SK-N-MC (cell line): ENCODE measurements around the gene ATF6B.

Source experiments
- DNase-seq: peaks from one replicate; pipeline ENCODE4 v3.0.0-alpha.2; 2011; ENCODE audit warnings: low read depth, low spot score
- H3K27ac ChIP-seq: fragments of 200-600 bp; sonication (generic); 2 replicates; pipeline ENCODE4 v1.5.1; 2016; ENCODE audit warnings: mixed run types
- H3K36me3 ChIP-seq: fragments of 200-600 bp; sonication (generic); 2 replicates; pipeline ENCODE4 v1.6.1; 2017; ENCODE audit warnings: antibody characterized with exemption, low read length, mixed read lengths; ENCODE audit not compliant: insufficient read depth
- H3K4me3 ChIP-seq: fragments of 200-600 bp; sonication (generic); 2 replicates; pipeline ENCODE4 v1.5.1; 2016
- H3K9ac ChIP-seq: fragments of 200-600 bp; sonication (generic); 2 replicates; pipeline ENCODE4 v1.8.0; 2017; ENCODE audit warnings: mixed run types, mixed read lengths; ENCODE audit not compliant: insufficient read length
- H3K9me3 ChIP-seq: fragments of 200-600 bp; sonication (generic); 2 replicates; pipeline ENCODE4 v1.6.1; 2017; ENCODE audit warnings: low read depth, mild to moderate bottlenecking, antibody characterized with exemption, low read length, moderate library complexity, mixed read lengths
- EZH2 ChIP-seq: fragments of 200-600 bp; sonication (generic); IDR thresholded peaks from one replicate; pipeline ENCODE4 v1.6.1; 2017; ENCODE audit warnings: antibody characterized with exemption
- FOXP2 ChIP-seq: optimal IDR thresholded peaks from 2 replicates; pipeline ENCODE3; 2011; ENCODE audit warnings: mild to moderate bottlenecking, moderate library complexity; ENCODE audit not compliant: insufficient read depth; ENCODE audit errors: extremely low read length, control extremely low read depth
- POLR2AphosphoS5 ChIP-seq: IDR thresholded peaks from 2 replicates; pipeline ENCODE4 v1.6.1; 2012; ENCODE audit warnings: mild to moderate bottlenecking, low read depth, low read length, borderline replicate concordance

The ATF6B gene

DNA sequence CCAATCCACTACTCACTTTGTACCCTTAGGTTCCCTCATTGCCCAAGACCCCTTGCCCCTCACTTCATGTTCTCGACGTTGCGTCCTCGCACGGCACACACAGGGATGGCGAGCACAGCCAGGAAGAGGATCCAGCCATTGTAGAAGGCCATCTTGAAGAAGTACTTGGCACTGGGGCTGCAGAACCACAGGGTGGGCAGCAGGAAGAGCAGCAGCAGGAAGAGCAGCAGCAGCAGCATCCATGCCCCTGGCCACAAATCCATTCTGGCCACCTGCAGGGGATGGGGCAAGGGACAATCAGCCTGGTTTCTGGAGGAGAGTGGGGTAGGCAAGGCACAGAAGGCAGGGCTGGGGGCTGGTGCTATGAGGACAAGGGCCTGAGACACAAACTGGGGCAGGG is 43.2 kb upstream of the ATF6B start:
- H3K9me3 ChIP-seq, result no peaks in the 10 kb centered on the region
- no peak for DNase-seq
- no peak overlapping the region for H3K9ac ChIP-seq
- no peak overlapping the region for H3K27ac ChIP-seq
- TF ChIP-seq FOXP2 (no peak), POLR2AphosphoS5 (no peak), EZH2 (no peak)
- peaks cover 45% of the 10 kb centered on the region for H3K36me3 ChIP-seq
- H3K4me3 ChIP-seq, result no peak overlapping the region

DNA sequence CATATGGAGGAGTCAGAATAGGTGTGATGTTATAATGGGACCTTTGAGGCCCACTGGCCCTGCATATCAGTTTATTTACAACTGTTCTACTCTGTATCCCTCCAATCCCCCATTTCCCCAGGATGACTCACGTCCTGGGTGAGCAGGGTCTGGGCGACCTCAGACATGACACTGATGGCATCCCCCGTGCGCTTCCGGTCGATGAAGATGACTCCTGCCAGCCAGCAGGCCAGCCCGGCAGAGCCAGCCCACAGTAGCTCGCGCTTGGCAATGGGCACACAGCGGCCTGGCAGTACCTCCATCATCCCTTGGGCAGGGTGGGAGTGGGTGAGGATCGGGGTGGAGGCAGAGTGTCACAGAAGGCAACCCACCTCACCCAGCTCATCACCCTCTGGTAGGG is 42.2 kb upstream of the ATF6B start:
- H3K4me3 ChIP-seq, result no peak overlapping the region
- no peaks in the 10 kb centered on the region for H3K9me3 ChIP-seq
- no peak for TF ChIP-seq EZH2
- TF ChIP-seq POLR2AphosphoS5, result no peak
- TF ChIP-seq FOXP2, result no peak
- H3K27ac ChIP-seq, result no peak overlapping the region
- H3K9ac ChIP-seq, result no peak overlapping the region
- peaks cover 45% of the 10 kb centered on the region for H3K36me3 ChIP-seq
- DNase-seq, result no peak

DNA sequence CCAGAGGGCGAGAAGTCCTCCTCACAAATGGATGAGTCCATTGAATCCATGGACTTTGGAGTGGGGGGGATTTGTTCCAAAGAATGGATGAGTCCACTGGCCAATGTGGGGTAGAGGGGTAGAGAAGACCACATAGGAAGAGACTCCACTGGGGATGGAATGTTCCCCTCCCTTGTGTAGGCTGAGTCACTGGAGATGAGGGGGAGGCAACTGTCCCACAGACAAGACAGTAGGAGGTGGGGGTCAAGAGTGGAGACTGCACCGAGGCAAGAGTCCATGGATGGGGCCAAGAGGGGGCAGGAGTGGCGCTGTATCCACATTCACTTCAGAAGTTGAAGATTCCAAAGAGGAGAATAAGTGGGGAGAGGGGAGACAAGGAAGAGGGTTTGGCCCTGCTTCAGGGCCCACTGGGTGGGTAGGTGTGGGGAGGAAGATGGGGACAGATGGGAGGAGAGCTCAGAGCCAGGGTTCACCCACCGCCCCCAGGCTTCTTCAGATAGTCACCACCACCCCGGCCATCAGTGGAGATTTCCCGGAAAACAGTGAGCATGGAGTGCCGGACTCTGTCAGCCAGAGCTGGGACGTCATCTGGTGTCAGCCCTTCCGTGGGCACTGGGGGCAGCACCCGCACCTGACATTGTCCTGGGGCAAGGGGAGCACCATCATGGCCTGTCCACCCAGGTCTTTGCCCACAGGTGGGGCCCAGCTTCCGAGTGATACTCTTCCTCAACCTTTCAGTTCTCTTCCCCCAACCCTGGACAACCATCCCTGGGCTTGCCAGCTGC is 41.0 kb upstream of the ATF6B start:
- no peak for TF ChIP-seq EZH2
- peak; percentile 15; the same call in 1 of the 2 replicates for TF ChIP-seq POLR2AphosphoS5
- Histone ChIP-seq H3K4me3 (no peak overlapping the region), H3K9me3 (no peaks in the 10 kb centered on the region), H3K27ac (no peak overlapping the region), H3K9ac (no peak overlapping the region), H3K36me3 (peaks cover 45% of the 10 kb centered on the region)
- no peak for DNase-seq

DNA sequence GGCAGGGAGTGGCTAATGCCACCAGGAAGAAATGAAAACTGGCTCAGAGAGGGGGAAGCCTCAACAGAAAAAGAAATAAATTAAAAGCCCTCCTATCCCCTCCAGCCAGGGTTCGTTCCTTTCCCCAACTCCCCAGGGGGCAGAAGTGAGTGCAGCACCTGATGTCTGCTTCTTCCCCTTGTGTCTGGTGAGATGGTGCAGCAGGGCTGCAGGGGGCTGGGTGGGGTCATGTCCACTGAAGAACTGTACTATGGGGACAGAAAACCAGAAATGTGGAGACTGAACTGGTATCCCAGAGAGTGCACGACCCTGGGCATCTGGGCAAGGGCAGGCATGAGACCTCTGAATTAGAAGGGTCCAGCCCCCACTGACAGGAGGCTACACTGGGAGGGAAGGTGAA is 40.3 kb upstream of the ATF6B start:
- Histone ChIP-seq H3K4me3 (no peak overlapping the region), H3K36me3 (peaks cover 45% of the 10 kb centered on the region), H3K27ac (0 out of 2 replicates have a peak overlapping the region, but pooled peaks have one; percentile 22), H3K9me3 (no peaks in the 10 kb centered on the region), H3K9ac (no peak overlapping the region)
- TF ChIP-seq POLR2AphosphoS5, result no peak
- TF ChIP-seq EZH2, result no peak
- no peak for TF ChIP-seq FOXP2
- DNase-seq, result no peak

DNA sequence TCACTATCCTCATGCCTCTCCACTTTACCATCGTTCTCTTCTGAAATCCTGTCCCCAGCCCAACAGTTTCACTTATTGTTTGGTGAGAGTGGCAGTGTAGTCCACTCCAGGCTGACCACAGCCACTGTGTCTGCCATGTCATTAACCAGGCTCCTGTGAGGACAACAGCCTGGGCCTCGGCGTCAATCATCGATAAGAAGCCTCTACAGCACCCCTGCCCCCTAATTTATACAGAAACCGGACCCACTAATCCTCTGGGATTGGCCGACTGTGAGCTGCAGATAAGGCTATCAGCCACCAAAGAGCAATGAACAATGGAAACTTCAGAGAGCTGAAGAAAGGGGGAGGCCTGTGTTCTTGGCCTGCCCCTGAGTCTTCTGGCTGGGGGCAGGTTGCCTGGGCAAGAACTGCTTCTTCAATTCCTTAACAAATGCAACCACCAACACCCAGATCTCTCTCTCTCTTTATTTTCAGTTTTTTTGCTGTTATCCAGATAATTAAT is 39.8 kb upstream of the ATF6B start:
- Histone ChIP-seq H3K36me3 (peaks cover 47% of the 10 kb centered on the region), H3K9me3 (no peaks in the 10 kb centered on the region), H3K27ac (peak overlapping the region; percentile 22; the same call in 1 of the 2 replicates), H3K9ac (no peak overlapping the region), H3K4me3 (no peak overlapping the region)
- DNase-seq, result no peak
- TF ChIP-seq FOXP2 (no peak), EZH2 (no peak), POLR2AphosphoS5 (no peak)

DNA sequence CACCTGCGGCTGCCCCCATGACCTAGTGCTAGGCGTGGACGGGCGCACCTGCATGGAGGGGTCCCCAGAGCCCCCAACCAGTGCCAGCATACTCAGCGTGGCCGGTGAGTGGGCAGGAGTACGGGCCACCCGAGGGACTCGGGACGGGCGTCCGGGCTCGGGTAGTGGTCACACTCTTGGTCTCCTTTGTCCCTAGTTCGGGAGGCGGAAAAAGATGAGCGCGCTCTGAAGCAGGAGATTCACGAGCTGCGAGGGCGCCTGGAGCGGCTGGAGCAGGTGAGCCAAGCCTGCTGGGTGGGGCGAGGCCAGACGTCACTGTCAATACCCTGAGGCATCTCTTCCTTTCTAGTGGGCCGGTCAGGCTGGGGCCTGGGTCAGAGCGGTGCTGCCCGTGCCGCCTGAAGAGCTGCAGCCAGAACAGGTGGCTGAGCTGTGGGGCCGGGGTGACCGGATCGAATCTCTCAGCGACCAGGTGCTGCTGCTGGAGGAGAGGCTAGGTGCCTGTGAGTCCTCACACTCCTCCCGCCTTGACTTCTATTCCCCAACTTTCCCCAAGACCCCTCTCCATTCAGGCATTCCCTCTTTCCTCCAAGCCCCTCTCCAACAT is 39.2 kb upstream of the ATF6B start:
- H3K9me3 ChIP-seq, result no peaks in the 10 kb centered on the region
- H3K36me3 ChIP-seq, result peaks cover 48% of the 10 kb centered on the region
- TF ChIP-seq FOXP2 (no peak), POLR2AphosphoS5 (no peak), EZH2 (no peak)
- no peak for DNase-seq
- H3K27ac ChIP-seq, result no peak overlapping the region
- no peak overlapping the region for H3K4me3 ChIP-seq
- no peak overlapping the region for H3K9ac ChIP-seq

DNA sequence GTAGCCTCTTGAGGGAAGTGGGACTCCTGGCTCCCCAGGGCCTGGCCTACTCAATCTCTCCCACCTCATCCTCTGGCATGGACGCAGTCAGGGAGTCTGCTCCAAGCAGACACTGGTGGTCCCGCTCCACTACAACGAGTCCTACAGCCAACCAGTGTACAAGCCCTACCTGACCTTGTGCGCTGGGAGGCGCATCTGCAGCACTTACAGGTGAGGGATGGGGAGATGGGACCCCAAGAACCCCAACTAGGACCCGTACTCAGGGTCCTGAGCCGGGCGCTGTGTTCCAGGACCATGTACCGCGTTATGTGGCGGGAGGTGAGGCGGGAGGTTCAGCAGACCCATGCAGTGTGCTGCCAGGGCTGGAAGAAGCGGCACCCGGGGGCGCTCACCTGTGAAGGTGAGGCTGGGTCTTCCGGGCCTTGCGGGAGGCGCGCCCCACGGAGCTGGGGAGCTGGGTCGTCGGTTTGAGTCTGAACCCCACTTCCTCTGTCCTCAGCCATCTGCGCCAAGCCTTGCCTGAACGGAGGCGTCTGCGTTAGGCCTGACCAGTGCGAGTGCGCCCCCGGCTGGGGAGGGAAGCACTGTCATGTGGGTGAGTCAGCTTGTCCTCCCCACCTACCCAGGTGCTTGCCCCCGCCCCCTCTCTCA is 38.5 kb upstream of the ATF6B start:
- Histone ChIP-seq H3K9me3 (no peaks in the 10 kb centered on the region), H3K9ac (no peak overlapping the region), H3K27ac (no peak overlapping the region), H3K4me3 (no peak overlapping the region), H3K36me3 (peaks cover 47% of the 10 kb centered on the region)
- no peak for TF ChIP-seq EZH2
- peak; percentile 1; the same call in 1 of the 2 replicates for TF ChIP-seq POLR2AphosphoS5
- no peak for DNase-seq

DNA sequence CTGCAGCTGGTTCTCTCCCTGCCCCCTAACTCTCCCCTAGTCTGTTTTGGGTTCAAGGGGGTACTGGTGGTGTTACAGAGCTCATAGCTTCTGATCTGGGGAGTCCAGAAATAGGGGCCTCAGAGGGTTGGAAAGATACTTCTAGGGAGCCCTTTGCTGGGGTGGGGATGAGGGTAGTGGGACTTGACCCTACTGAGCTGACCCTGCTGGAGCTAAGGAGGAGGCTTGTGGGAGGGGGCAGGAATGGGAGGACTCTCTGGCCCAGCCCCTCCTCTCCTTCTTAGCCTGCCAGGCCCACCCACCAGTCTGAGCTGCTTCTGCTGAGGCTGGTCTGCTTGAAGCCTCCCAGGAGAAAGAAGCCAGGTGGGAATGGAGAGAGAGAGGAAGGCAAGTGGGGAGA is 36.2 kb upstream of the ATF6B start, which contains the start of gene EGFL8:
EGFL8 (plus strand) TSS at position 301 of the 400 bp plus-strand sequence. CDS start 1,571 bp downstream, outside the sequence.
- no peak for DNase-seq
- Histone ChIP-seq H3K9me3 (no peaks in the 10 kb centered on the region), H3K27ac (no peak within 1 kb of the TSS), H3K36me3 (peaks cover 26% of the 10 kb centered on the region; the same call in 1 of the 2 replicates), H3K4me3 (no peak within 1 kb of the TSS), H3K9ac (peak within 1 kb of the TSS; percentile 20)
- no peak for TF ChIP-seq POLR2AphosphoS5
- no peak for TF ChIP-seq FOXP2
- TF ChIP-seq EZH2, result no peak
